ENCODE results near the gene LAMA4. TPM values are rescaled to one million over a fixed set of nuclear protein-coding genes. Genes with fewer than 3 reads are reported as not detected.

Gene LAMA4
- total RNA-seq, 1 experiment from 2014 or later = 11.9 TPM

- POLR2A ChIA-PET = no interaction called here
Observed at GRCh38 chr6:112210852-112211251, 43.5 kb downstream of the LAMA4 start.

GRCh38 chr6:112209131-112209530, 45.2 kb downstream of the LAMA4 start:
- BruUV-seq (replicated peaks) = no TSS peak
- intact Hi-C loops (cut with micrococcal nuclease; ENCODE audit: unreplicated experiment) (no loop called here), in situ Hi-C loops (cut with HindIII; ENCODE audit: low pct_unique_long_range_greater_than_20kb, low sequenced_read_pairs) (no loop called here)
- H3K27me3 ChIP-seq (ENCODE audit: control insufficient read depth, insufficient read depth, low read length) = no peaks in the 10 kb centered on the region
- CTCF ChIA-PET = no interaction called here
- H3K27ac ChIP-seq (ENCODE audit: low read length) = no peak overlapping the region
- H3K36me3 ChIP-seq (ENCODE audit: control insufficient read depth, insufficient read depth, low read length) = no peaks in the 10 kb centered on the region
- POLR2A ChIA-PET = interaction anchor here (0.6 kb wide), 1 partner anchor 599 kb away, joined by 4 read pairs; no protein-coding TSS in a partner anchor
- no peak overlapping the region for H3K4me3 ChIP-seq (ENCODE audit: low read depth in 2 of 2, low read length in 2 of 2)
- DNase-seq (ENCODE audit: low read depth, low spot score) (no peak), ATAC-seq (no peak)
- H3K9me3 ChIP-seq (ENCODE audit: control insufficient read depth, insufficient read depth, low read depth, low read length) = no peaks in the 10 kb centered on the region; the same call in 1 of the 2 replicates
- peaks cover 14% of the 10 kb centered on the region for H3K4me1 ChIP-seq (ENCODE audit: control insufficient read depth, insufficient read depth, low read length)
- TF ChIP-seq SIN3A (IDR thresholded peaks at IDR 0.05; ENCODE audit: borderline replicate concordance, insufficient read depth, low read depth, low read length) = no peak
- no peak for TF ChIP-seq REST (IDR thresholded peaks at IDR 0.05; ENCODE audit: insufficient read depth in 1 of 2, low read depth in 2 of 2, low read length in 1 of 2)
- TF ChIP-seq POLR2AphosphoS5 (IDR thresholded peaks at IDR 0.05; ENCODE audit: low read depth, low read length) = no peak
- TF ChIP-seq TCF7L2 (IDR thresholded peaks at IDR 0.05; ENCODE audit: low read depth, low read length) = no peak
- no peak for TF ChIP-seq CTCF (IDR thresholded peaks at IDR 0.05)

More at GRCh38 chr6:112210852-112211251, 43.5 kb downstream of the LAMA4 start:
- Histone ChIP-seq H3K4me1 (ENCODE audit: control insufficient read depth, insufficient read depth, low read length) (no peaks in the 10 kb centered on the region), H3K4me3 (ENCODE audit: low read depth in 2 of 2, low read length in 2 of 2) (no peak overlapping the region), H3K9me3 (ENCODE audit: control insufficient read depth, insufficient read depth, low read depth, low read length) (no peaks in the 10 kb centered on the region; the same call in 1 of the 2 replicates), H3K27ac (ENCODE audit: low read length) (no peak overlapping the region), H3K27me3 (ENCODE audit: control insufficient read depth, insufficient read depth, low read length) (no peaks in the 10 kb centered on the region), H3K36me3 (ENCODE audit: control insufficient read depth, insufficient read depth, low read length) (no peaks in the 10 kb centered on the region)
- no TSS peak for BruUV-seq (replicated peaks)
- in situ Hi-C loops (cut with HindIII; ENCODE audit: low pct_unique_long_range_greater_than_20kb, low sequenced_read_pairs) = no loop called here
- DNase-seq (ENCODE audit: low read depth, low spot score) (no peak), ATAC-seq (no peak)
- CTCF ChIA-PET = interaction anchor here (0.6 kb wide), 1 partner anchor 597 kb away, joined by 5 read pairs; no protein-coding TSS in a partner anchor
- intact Hi-C loops (cut with micrococcal nuclease; ENCODE audit: unreplicated experiment) = no loop called here
- TF ChIP-seq SIN3A (IDR thresholded peaks at IDR 0.05; ENCODE audit: borderline replicate concordance, insufficient read depth, low read depth, low read length) (no peak), CTCF (IDR thresholded peaks at IDR 0.05) (no peak)

All from Panc1 (cell line).